Ascending aorta (tissue), 2 donors: ENCODE data around the gene CDS1. TPM values are rescaled to one million over a fixed set of nuclear protein-coding genes. Genes with fewer than 3 reads are reported as not detected.

Source experiments
- DNase-seq, 2 donors: peaks; one replicate each; pipeline ENCODE4 v3.0.0-alpha.2; 2019; ENCODE audit warnings: low spot score in 2 of 2
- H3K27ac ChIP-seq, 2 donors: fragments of 200-600 bp; sonication (generic); one replicate each; pipeline ENCODE4 v1.5.1; 2016 to 2017; ENCODE audit warnings: mild to moderate bottlenecking in 1 of 2
- H3K27me3 ChIP-seq: fragments of 200-600 bp; sonication (generic); one replicate; pipeline ENCODE4 v1.5.1; 2017
- H3K36me3 ChIP-seq, 2 donors: fragments of 200-600 bp; sonication (generic); one replicate each; pipeline ENCODE4 v1.5.1; 2016
- H3K4me1 ChIP-seq, 2 donors: fragments of 200-600 bp; sonication (generic); one replicate each; pipeline ENCODE4 v1.5.1; 2016 to 2017; ENCODE audit warnings: mild to moderate bottlenecking in 1 of 2
- H3K4me3 ChIP-seq, 2 donors: fragments of 200-600 bp; sonication (generic); one replicate each; pipeline ENCODE4 v1.5.1; 2016 to 2017; ENCODE audit warnings: mild to moderate bottlenecking in 1 of 2
- H3K9me3 ChIP-seq, 2 donors: fragments of 200-600 bp; sonication (generic); one replicate each; pipeline ENCODE4 v1.5.1; 2016
- CTCF ChIP-seq, 3 experiments: fragments of 200-600 bp in 2 of 3; fragments of 450-650 bp in 1 of 3; sonication (generic) in 2 of 3; IDR thresholded peaks; one replicate each; pipeline ENCODE4 v1.5.1; 2016 to 2019; ENCODE audit warnings: antibody characterized with exemption in 3 of 3, mild to moderate bottlenecking in 1 of 3, moderate library complexity in 1 of 3
- intact Hi-C: fragments of 100-400 bp; cut with DNase I; formaldehyde crosslinking; loops from one replicate; pipeline ENCODE4 v1.15.1; 2023
- total RNA-seq: library from RNA; depleted of rRNA; stranded (reverse); fragments of >200 nt; gene quantifications from one replicate; pipeline ENCODE4 v1.1.0, GENCODE V29; 2016

The CDS1 gene
- total RNA-seq, 1 donor from 2014 or later = 0.11 TPM

- no peak overlapping the region for H3K27ac ChIP-seq
- peaks cover 68 to 81% of the 10 kb centered on the region in 2 donors for H3K36me3 ChIP-seq
Measured at GRCh38 chr4:84690481-84690880, 107.6 kb downstream of the CDS1 start.

GRCh38 chr4:84691170-84691691, 108.3 kb downstream of the CDS1 start:
- TF ChIP-seq CTCF (IDR thresholded peaks at IDR 0.05) = no peak
- Histone ChIP-seq H3K27ac (no peak overlapping the region), H3K36me3 (peaks cover 70 to 84% of the 10 kb centered on the region in 2 donors), H3K4me3 (no peak overlapping the region), H3K27me3 (no peaks in the 10 kb centered on the region), H3K4me1 (peaks cover 2 to 5% of the 10 kb centered on the region in 2 donors), H3K9me3 (no peaks in the 10 kb centered on the region)
- intact Hi-C loops = no loop called here
- no peak for DNase-seq

More at GRCh38 chr4:84690481-84690880, 107.6 kb downstream of the CDS1 start:
- Histone ChIP-seq H3K27me3 (no peaks in the 10 kb centered on the region), H3K9me3 (no peaks in the 10 kb centered on the region), H3K4me1 (peaks cover 2 to 5% of the 10 kb centered on the region in 2 donors), H3K4me3 (no peak overlapping the region)
- intact Hi-C loops = no loop called here
- TF ChIP-seq CTCF (IDR thresholded peaks at IDR 0.05) = no peak
- DNase-seq = no peak

- Histone ChIP-seq H3K27me3 (no peaks in the 10 kb centered on the region), H3K36me3 (peaks cover 64 to 84% of the 10 kb centered on the region in 2 donors), H3K4me1 (peaks cover 2 to 5% of the 10 kb centered on the region in 2 donors), H3K4me3 (no peak overlapping the region), H3K27ac (no peak overlapping the region), H3K9me3 (no peaks in the 10 kb centered on the region)
- TF ChIP-seq CTCF (IDR thresholded peaks at IDR 0.05) = no peak
- intact Hi-C loops = no loop called here
- no peak for DNase-seq
Measured at GRCh38 chr4:84691800-84692199, 108.9 kb downstream of the CDS1 start.

- Histone ChIP-seq H3K36me3 (peaks cover 70 to 85% of the 10 kb centered on the region in 2 donors), H3K27ac (no peak overlapping the region), H3K27me3 (no peaks in the 10 kb centered on the region), H3K9me3 (no peaks in the 10 kb centered on the region), H3K4me3 (no peak overlapping the region), H3K4me1 (no peaks in the 10 kb centered on the region)
- TF ChIP-seq CTCF (IDR thresholded peaks at IDR 0.05) = no peak
- intact Hi-C loops = no loop called here
- no peak for DNase-seq
Measured at GRCh38 chr4:84697159-84697558, 114.2 kb downstream of the CDS1 start.

GRCh38 chr4:84697615-84698201, 114.8 kb downstream of the CDS1 start:
- no peaks in the 10 kb centered on the region for H3K4me1 ChIP-seq
- H3K27ac ChIP-seq = no peak overlapping the region
- H3K27me3 ChIP-seq = no peaks in the 10 kb centered on the region
- no peak for DNase-seq
- H3K36me3 ChIP-seq = peaks cover 70 to 86% of the 10 kb centered on the region in 2 donors
- no peak for TF ChIP-seq CTCF (IDR thresholded peaks at IDR 0.05)
- no peaks in the 10 kb centered on the region for H3K9me3 ChIP-seq
- intact Hi-C loops = no loop called here
- H3K4me3 ChIP-seq = no peak overlapping the region
